Subcutaneous adipose tissue (tissue), 4 donors: ENCODE data around the gene RALB. TPM values are rescaled to one million over a fixed set of nuclear protein-coding genes. Genes with fewer than 3 reads are reported as not detected.

Experiments used
- total RNA-seq, 4 donors: library from RNA; depleted of rRNA; stranded (reverse); fragments of >200 nt; gene quantifications; one replicate each; pipeline ENCODE4 v1.1.0, GENCODE V29; 2016
- TF ChIP-seq, protein P1 (sequence below): fragments of 450-650 bp; IDR thresholded peaks from one replicate; pipeline ENCODE4 v1.5.1; 2016; ENCODE audit warnings: low read depth, mild to moderate bottlenecking, control low read depth, antibody characterized with exemption, moderate library complexity

The RALB gene
- total RNA-seq, 4 donors from 2014 or later, result 54.2 to 84.0 (median 56.8) TPM

DNA sequence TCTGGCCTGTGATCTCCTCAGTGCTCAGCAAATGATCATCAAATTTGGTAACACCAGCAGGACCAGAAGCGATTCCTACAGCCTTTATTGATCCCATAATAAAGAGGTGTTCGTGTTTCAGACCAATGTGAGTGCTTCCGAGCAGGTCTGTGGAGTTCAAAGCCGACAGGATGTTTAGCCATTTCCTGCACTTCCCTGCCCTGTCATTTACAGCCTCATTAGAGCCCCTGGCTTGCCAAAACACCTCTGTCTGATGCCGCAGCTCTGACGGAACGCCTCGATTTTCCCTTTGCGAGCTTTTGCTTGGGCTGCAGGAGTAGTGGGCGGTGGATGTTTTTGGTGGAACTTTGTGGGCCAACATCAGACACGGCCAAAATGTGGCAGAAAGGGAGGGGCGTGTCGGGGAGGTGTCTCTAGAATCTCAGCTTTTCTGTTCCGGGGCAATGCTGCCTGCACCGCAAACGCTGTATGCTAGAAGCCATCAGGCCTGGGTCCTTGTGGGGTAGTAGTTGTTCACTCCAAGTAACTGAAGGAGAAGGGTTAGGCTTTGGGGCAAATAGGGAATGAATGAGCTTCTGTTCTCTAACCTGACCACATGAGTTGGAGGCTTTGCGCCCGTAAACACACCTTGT, 67.2 kb downstream of the RALB start:
- TF ChIP-seq, protein P1, sequence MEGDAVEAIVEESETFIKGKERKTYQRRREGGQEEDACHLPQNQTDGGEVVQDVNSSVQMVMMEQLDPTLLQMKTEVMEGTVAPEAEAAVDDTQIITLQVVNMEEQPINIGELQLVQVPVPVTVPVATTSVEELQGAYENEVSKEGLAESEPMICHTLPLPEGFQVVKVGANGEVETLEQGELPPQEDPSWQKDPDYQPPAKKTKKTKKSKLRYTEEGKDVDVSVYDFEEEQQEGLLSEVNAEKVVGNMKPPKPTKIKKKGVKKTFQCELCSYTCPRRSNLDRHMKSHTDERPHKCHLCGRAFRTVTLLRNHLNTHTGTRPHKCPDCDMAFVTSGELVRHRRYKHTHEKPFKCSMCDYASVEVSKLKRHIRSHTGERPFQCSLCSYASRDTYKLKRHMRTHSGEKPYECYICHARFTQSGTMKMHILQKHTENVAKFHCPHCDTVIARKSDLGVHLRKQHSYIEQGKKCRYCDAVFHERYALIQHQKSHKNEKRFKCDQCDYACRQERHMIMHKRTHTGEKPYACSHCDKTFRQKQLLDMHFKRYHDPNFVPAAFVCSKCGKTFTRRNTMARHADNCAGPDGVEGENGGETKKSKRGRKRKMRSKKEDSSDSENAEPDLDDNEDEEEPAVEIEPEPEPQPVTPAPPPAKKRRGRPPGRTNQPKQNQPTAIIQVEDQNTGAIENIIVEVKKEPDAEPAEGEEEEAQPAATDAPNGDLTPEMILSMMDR, result no peak

DNA sequence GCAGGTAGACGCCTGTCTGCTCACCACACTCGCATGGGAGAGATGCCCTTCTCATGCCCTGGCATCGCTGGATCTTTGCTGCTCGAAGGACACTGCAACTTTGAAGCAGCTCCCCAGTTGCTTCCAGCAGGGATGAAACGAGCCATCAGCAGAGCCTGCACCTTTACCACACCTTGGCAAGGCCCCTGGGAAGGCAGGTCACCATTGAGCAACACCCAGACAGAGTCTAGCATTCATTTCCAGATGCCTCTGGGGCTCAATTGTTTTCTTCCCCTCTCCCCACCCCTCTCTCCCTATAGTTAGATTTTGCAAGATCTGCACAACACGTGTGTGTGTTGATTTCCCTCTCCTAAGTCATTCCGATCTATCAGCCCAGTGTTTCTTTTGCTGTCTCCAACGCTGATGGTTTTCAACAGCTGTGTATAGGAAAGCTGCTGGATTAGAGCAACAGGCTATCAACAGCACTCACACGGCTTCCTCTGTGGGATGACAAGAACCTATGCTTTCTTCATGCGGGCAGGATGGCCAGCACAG, 67.7 kb downstream of the RALB start:
- TF ChIP-seq, protein P1, result no peak

DNA sequence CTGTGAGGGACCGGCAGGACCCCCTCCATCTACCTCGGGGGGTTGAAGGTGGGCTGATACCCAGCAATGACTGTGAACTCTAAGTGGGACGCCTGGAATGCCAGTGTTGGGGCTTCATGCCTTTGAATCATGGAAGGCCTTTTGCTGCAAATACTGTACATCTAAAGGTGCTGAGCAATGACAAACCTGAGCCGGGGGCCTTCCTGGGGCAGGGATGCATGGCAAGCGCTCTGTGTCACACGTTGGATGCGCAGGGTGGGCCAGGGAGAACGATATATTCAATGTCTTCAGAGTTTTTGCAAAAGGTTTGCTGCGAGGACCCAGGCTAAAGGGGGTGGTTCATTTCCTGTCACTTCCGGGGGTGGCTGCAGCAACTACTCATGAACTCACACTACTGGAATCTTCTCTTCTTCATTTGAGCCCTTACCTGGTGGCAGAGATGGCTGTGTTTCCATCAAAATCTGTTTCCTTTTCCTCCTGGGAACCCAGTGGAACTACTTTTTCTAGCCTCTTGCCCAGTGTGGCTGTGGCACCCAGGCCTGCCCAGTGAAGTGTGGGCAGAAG, 69.2 kb downstream of the RALB start:
- TF ChIP-seq, protein P1, result no peak

DNA sequence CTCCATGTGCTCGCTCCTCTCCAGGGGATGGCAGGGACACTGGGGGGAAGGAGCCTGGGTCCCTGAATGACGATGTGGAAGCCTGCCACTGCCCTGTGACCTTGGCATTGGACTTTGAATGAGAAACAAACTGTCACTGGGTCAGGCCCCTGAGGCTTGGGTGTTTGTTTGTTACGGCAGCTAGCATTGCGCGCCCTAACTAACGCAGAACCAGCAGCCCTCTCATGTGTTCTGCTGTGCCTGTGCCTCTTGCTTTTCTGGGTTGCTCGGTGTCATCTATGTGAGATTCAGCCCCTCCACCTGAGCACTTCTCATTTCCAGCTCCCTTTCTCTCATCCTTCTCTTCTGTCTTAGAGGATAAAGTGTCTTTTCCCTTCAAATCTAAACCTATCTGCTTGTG, 69.7 kb downstream of the RALB start:
- TF ChIP-seq, protein P1, result no peak

DNA sequence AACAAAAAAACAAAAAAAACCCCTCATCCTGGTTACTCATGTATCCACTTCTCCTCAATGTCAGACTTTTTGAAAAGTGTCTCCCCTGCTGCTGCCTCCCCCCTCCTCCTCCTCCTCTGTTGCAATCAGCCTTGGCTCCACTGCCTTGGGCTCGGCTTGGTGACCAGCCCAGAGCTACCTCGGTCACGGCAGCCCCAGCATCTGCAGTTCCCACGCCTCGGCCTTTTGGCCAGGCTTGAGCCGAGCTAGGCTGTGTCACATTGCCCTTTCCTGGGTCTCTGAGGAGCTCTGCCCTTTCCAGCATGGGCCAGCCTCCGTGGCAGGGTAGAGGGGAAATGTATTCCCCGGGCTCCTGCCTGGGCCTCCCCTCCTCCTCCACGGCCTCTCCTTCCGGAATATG, 70.6 kb downstream of the RALB start:
- TF ChIP-seq, protein P1, result no peak

DNA sequence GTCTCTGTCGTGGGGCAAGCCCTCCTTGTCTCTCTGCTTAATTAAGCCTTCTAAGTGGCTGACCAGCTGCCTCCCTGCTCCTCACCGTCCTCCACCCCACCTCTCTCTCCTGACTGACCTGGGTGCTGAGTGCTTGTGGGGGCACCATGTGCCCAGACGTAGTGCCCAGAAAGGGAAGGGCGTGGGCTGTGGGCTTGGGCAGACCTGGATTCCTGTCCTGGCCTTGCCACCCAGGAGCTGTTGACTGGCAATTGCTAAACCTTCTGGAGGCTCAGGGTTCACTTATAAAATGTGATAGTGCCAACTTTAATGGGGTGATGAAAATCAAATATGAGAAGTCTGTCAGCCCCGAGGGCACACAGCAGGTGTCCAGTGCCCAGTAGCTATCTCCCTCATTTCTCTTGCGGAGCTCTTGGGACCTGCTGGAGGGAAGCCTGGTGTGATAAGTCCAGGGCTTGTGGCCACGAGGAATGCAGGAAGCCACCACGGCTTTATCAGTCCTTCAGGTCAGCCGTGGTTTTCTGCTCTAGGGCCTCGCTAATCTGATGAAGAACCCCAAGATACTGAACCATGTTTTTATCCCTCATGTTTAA, 71.3 kb downstream of the RALB start:
- TF ChIP-seq, protein P1, result no peak

DNA sequence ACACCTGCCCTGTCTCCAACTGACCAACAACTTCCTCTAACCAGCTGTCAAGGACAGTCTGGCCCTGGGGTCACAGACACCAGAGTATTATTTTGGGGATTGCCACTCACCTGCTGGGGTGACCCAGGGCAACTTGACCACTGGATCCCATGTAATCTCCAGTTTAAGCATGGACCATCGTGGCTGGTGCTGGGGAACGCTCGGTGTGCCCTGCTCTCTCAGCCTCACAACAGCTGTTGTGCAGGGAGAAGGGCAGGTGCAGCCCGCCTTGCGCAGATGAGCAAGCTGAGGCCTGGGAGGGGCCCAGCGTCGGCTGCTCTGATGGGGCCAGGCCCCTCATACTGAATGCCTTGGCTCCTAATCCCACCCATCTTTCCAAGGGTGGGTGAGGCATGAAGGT, 72.3 kb downstream of the RALB start:
- TF ChIP-seq, protein P1, result no peak
